ACC112 (cell line): ENCODE data around the gene MRPS2.

Experiments
- H2AFZ ChIP-seq: fragments of 200-600 bp; sonication (generic); one replicate; pipeline ENCODE4 v1.6.0; 2017; ENCODE audit warnings: antibody characterized with exemption, low read length; ENCODE audit not compliant: unreplicated experiment
- H3K27ac ChIP-seq: fragments of 200-600 bp; sonication (generic); 2 replicates; pipeline ENCODE4 v1.5.1; 2014; ENCODE audit warnings: low read depth, mild to moderate bottlenecking, antibody characterized with exemption, low read length, moderate library complexity
- H3K27me3 ChIP-seq: fragments of 200-600 bp; sonication (generic); 2 replicates; pipeline ENCODE4 v1.6.1; 2014; ENCODE audit warnings: mild to moderate bottlenecking, antibody characterized with exemption, low read length, moderate library complexity, mixed read lengths; ENCODE audit not compliant: insufficient read depth
- H3K36me3 ChIP-seq: fragments of 200-600 bp; sonication (generic); 2 replicates; pipeline ENCODE4 v1.6.1; 2016; ENCODE audit warnings: mild to moderate bottlenecking, antibody characterized with exemption, low read length, moderate library complexity, mixed read lengths; ENCODE audit not compliant: insufficient read depth
- H3K4me1 ChIP-seq: fragments of 200-600 bp; sonication (generic); one replicate; pipeline ENCODE4 v1.6.1; 2016; ENCODE audit warnings: low read length, mixed read lengths; ENCODE audit not compliant: insufficient read depth, unreplicated experiment, control insufficient read depth
- H3K4me3 ChIP-seq: fragments of 200-600 bp; sonication (generic); 2 replicates; pipeline ENCODE4 v1.5.1; 2014; ENCODE audit warnings: mild to moderate bottlenecking, low read depth, low read length
- H3K79me2 ChIP-seq: fragments of 200-600 bp; sonication (generic); one replicate; pipeline ENCODE4 v1.6.0; 2016; ENCODE audit warnings: low read length; ENCODE audit not compliant: control insufficient read depth, unreplicated experiment, insufficient read depth

Gene MRPS2

DNA sequence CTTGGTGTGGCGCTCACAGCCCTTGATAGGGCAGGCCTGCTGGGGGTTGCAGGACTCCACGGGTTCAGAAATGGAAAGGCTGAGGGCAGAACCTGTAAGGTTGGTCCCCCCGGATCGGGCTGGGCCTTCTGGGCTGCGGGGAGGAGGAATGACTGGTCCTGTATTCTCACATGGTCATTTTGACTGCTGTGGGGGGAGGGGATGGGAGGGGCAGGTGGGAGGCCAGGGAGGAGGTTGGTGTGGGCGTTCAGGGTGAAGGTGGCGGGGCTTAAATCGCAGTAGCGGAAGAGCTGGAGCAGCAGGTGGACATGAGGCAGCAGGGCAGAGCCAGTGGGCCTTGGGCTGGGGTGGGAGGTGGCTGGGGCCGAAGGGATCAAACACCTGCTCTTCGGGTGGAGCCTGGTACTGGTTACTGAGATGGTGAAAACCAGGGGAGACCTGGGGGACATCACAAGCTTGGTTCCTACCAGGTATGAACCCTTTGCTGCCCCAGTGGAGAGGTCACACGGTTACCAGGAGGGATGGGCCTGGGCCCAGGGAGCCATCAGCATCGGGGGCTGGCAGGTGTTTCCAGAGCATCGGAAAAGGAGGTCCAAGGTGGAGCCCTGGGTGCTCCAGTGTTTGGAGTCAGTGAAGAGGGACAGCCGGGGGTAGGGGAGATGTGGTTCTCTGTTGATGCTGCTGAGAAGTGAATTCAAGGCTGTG lies 1.8 kb downstream of the MRPS2 start:
- peaks cover 7% of the 10 kb centered on the region for H3K4me1 ChIP-seq
- H3K79me2 ChIP-seq: peaks cover 16% of the 10 kb centered on the region
- no peak overlapping the region for H3K27ac ChIP-seq
- no peaks in the 10 kb centered on the region for H3K27me3 ChIP-seq
- H3K36me3 ChIP-seq: peaks cover 9% of the 10 kb centered on the region; the same call in 1 of the 2 replicates
- H2AFZ ChIP-seq: no peak overlapping the region
- peak overlapping the region; percentile 87; the same call in 1 of the 2 replicates for H3K4me3 ChIP-seq

DNA sequence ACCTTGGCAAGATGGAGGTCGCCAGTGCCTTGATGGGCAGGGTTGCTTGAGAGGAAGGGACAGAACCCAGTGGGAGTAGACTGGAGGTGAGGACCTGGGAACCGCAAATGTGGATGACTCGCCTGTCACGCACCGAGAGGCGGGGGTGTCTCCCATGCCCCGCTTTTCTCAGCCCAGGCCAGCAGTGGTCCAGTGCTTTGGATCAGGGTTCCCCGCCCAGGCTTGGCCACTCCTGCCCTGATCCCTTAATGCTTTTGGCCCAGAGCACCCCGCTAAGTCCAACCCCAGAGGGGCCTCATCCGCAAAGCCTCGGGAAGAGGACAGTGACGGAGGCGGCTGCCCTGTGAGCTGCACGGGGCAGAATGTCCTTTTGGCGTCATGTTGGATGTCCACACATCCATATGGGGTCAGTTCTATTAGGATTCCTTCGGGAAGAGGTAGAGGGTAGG lies 2.4 kb downstream of the MRPS2 start:
- no peak overlapping the region for H3K27ac ChIP-seq
- H2AFZ ChIP-seq: no peak overlapping the region
- no peak overlapping the region for H3K4me3 ChIP-seq
- peaks cover 16% of the 10 kb centered on the region for H3K79me2 ChIP-seq
- peaks cover 9% of the 10 kb centered on the region; the same call in 1 of the 2 replicates for H3K36me3 ChIP-seq
- H3K4me1 ChIP-seq: peaks cover 7% of the 10 kb centered on the region
- no peaks in the 10 kb centered on the region for H3K27me3 ChIP-seq

DNA sequence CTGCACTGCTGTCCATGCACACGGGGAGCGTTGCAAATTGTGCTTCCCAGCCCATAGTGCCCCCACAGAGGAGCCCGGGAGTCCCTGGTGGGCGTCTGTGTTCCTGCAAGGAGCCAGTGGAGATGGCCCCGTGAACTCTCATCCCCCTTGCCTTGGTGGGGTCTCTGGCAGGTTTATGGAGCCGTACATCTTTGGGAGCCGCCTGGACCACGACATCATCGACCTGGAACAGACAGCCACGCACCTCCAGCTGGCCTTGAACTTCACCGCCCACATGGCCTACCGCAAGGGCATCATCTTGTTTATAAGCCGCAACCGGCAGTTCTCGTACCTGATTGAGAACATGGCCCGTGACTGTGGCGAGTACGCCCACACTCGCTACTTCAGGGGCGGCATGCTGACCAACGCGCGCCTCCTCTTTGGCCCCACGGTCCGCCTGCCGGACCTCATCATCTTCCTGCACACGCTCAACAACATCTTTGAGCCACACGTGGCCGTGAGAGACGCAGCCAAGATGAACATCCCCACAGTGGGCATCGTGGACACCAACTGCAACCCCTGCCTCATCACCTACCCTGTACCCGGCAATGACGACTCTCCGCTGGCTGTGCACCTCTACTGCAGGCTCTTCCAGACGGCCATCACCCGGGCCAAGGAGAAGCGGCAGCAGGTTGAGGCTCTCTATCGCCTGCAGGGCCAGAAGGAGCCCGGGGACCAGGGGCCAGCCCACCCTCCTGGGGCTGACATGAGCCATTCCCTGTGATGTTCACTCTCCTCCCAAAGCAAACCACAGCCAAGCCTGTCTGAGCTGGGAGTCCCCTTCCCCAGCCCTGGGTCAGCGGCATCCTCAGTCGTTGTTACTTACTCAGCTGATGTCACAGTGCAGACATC lies 3.1 kb downstream of the MRPS2 start:
- H3K79me2 ChIP-seq: peaks cover 16% of the 10 kb centered on the region
- no peak overlapping the region for H3K4me3 ChIP-seq
- H3K27ac ChIP-seq: no peak overlapping the region
- H3K36me3 ChIP-seq: peaks cover 9% of the 10 kb centered on the region; the same call in 1 of the 2 replicates
- no peaks in the 10 kb centered on the region for H3K27me3 ChIP-seq
- peaks cover 7% of the 10 kb centered on the region for H3K4me1 ChIP-seq
- no peak overlapping the region for H2AFZ ChIP-seq

DNA sequence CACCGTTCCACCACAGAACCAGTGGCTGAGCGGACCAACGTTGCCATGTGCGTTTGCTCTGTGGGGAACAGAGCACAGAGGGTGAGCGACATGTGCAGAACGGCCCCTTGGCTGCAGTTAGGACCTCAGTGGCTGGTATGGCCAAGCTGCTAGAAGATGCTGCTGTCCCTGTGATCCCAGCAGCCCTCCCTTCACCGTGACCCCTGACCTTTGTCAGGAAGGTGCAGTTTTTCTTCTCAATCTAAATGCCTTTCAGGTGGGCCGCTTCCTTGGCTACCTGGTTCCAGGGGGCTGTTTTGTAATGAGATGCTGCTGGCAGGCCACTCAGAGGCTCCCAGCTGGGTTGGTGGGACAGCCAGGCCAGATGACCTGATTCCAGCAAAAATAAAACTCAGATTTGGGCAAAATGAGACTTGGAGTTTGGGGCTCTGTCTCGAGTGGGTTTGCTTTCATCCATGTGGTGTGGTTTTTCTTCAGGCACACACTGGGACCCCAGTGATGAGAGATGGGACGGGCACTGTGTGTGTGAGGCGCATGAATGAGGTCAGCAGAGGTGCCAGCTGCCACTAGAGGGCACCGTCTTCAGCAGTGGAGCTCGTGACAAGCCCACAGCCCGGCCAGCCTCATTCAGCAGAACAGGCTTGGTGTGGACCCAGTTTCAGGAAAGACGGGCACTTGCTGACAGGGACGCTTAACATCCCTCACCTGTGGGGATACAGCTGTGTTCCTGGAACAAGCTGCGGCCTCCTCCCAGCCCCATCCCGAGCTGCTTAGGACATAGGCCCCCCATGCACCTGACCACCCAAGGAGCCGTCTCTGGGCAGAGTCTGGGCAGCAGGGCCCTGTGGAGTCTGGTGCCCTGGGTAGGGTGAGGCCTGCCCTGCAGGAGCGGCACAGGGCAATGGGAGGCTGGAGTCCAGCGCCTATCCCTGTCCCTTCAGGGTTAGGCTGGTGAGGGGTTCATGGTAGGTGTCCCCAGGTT lies 4.1 kb downstream of the MRPS2 start:
- Histone ChIP-seq H3K4me3 (no peak overlapping the region), H3K4me1 (peaks cover 7% of the 10 kb centered on the region), H3K79me2 (peaks cover 16% of the 10 kb centered on the region), H2AFZ (no peak overlapping the region), H3K27ac (no peak overlapping the region), H3K36me3 (peaks cover 9% of the 10 kb centered on the region; the same call in 1 of the 2 replicates), H3K27me3 (no peaks in the 10 kb centered on the region)

DNA sequence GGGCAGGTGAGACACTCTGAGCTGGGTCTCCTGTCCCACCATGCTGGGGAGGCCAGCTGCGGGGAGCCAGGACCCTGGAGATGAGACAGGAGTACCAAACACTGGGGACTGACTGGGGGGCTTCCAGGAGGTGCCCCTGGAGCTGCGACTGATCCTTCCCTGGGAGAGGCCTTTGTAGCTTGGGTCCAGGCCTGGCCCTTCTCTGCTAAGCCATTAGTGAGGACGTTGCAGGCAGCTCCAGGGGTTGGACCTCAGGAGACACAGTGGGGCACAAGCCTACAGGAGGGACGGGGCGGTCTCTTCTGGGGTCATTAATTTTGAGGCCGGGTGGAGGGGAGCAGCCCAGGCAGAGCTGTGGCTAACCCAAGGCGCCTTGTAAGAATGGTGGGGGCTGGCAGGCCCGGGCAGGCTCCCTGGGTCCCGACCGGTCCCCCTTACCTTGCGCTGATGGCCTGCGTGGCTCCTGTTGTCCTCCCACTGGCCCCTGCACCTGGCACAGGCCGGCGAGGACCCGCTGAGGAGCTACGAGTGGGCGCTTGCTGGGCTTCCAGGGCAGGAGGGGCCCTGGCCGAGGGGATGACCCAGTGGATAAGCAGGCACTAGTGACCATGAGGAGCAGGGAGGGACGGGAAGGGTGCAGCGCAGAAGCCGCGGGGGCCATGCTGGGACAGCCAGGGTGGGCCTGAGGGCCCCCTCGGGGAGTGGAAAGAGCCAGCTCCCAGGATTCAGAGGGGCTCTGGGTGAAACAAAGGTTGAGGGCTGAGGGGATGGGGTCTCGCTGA lies 5.1 kb downstream of the MRPS2 start:
- peaks cover 8% of the 10 kb centered on the region for H3K4me1 ChIP-seq
- H2AFZ ChIP-seq: no peak overlapping the region
- peaks cover 16% of the 10 kb centered on the region for H3K79me2 ChIP-seq
- no peak overlapping the region for H3K4me3 ChIP-seq
- H3K27ac ChIP-seq: no peak overlapping the region
- peaks cover 9% of the 10 kb centered on the region; the same call in 1 of the 2 replicates for H3K36me3 ChIP-seq
- H3K27me3 ChIP-seq: no peaks in the 10 kb centered on the region

DNA sequence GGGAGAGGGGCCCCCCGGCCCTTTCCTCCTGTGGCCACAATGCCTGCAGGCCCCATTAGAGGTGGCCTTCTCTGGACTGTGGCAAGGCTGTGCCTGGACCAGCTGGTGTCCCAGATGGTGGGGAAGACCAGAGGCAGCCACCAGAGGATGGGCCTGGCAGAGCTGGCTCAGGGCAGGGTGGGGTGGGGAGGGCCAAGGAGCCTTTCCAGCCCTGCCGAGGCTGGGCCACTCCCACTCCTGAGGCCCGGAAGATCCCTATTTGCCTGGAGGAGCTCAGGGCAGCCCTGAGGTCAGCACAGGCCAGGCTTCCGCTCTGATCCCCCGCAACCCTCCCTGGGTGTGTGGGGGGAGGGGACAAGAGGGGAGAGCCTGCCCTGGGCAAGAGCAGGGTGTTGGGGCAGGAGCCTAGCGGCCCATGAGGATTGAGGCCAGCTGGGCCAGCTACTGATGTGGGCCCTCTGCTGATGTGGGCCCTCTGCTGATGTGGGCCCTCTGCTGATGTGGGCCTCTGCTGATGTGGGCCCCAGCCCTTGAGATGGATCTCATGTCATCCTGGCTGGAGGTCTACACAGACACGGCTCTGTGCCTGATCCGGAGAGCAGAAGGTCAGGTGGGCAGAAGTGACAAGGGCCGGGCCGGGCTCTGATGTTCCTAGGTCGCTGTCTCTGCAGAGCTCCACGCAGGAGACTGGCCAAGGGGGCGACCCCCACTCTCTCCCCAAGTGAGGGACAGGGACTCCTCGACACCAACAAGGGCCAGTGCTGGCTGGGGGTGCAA lies 6.0 kb downstream of the MRPS2 start:
- no peak overlapping the region for H3K27ac ChIP-seq
- H3K36me3 ChIP-seq: peaks cover 9% of the 10 kb centered on the region; the same call in 1 of the 2 replicates
- H2AFZ ChIP-seq: no peak overlapping the region
- H3K79me2 ChIP-seq: peaks cover 8% of the 10 kb centered on the region
- no peaks in the 10 kb centered on the region for H3K27me3 ChIP-seq
- peaks cover 17% of the 10 kb centered on the region for H3K4me1 ChIP-seq
- H3K4me3 ChIP-seq: no peak overlapping the region

DNA sequence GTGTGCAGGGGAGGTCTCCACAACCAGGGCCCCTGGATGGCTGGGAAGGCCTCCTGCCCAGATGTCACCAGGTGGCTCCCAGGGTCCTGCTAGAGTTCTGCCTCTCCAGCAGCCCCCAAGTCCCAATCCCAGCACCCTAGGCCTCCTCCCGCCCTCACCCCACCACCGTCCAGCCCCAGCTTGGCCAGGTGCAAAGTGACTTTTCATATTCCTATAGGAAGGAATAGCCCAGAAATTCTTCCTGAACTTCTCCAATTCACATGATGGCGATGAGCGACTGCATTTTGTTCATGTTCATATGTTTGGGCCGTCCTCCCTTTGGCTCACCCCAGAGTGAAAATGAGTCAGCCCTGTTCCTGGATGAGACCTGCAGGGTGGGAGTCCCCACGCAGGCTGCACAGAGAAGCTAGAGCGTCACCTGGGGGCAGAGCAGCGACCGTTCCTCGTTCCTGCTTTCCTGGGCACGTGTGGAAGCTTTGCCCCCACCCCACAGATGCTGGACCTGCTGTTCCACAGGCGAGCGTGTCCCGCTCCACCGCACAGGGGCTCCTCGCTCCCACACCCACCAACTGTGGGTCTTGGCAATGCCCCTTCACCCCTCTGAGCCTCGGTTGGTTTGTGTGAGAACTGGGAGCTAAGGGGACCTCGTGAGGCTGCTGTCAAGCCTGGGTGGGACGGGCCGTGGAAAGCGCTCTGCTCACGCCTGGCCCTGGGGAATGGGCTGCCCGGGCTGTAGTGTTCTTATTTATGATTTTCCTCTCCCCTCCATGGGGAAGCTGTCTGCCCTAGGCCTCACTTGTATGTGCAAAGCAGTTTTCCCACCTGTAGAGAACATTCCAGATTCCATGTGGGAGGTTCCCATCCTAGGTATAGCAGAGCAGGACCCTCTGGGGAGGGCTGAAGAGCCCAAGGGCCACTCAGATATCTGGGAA lies 6.9 kb downstream of the MRPS2 start:
- H3K4me1 ChIP-seq: peaks cover 15% of the 10 kb centered on the region
- no peaks in the 10 kb centered on the region for H3K79me2 ChIP-seq
- H3K36me3 ChIP-seq: peaks cover 4% of the 10 kb centered on the region; the same call in 1 of the 2 replicates
- no peak overlapping the region for H2AFZ ChIP-seq
- no peak overlapping the region for H3K4me3 ChIP-seq
- no peak overlapping the region for H3K27ac ChIP-seq
- H3K27me3 ChIP-seq: no peaks in the 10 kb centered on the region

DNA sequence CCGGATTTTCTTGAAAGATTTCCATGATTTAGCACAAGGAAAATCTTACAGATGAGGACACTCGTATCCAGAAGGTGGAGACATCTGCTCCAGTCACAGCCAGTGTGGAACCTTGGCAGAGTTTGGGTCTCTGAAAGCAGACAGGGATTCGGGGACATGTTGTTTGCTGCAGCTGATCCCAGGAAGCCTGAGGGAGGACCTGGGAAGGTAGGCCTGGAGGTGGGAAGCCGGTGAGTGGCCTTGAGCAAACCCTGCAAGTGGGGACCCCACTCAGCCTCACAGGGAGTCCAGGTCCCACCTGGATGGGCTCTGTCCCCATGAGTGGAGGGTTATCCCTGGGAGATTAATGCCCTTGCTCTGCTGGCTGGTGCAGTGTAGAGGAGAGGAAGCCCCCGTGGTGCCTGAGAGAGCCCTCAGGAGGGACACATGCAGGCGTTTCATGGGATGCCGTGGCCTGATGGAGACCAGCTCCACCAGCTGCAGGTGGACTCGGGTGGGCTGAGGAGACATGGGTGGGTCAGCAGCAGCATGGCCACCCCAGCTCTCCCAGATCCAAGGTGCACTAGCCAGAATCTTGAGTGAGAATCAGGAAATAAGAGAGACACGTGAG lies 7.8 kb downstream of the MRPS2 start:
- Histone ChIP-seq H3K27ac (no peak overlapping the region), H3K79me2 (no peaks in the 10 kb centered on the region), H3K4me3 (no peak overlapping the region), H3K27me3 (no peaks in the 10 kb centered on the region), H3K4me1 (peaks cover 15% of the 10 kb centered on the region), H3K36me3 (no peaks in the 10 kb centered on the region), H2AFZ (no peak overlapping the region)
